Stimulated activated CD8-positive, alpha-beta memory T cell treated with anti-CD3 and anti-CD28 coated beads, Interleukin-15, amount 100 ng/mL, for 1 hour (primary cell): Measurements from ENCODE around the gene CTBP2.

Source experiments
- DNase-seq: peaks from one replicate; pipeline ENCODE4 v3.0.0-alpha.2; 2020; ENCODE audit warnings: low read depth

The CTBP2 gene

DNA sequence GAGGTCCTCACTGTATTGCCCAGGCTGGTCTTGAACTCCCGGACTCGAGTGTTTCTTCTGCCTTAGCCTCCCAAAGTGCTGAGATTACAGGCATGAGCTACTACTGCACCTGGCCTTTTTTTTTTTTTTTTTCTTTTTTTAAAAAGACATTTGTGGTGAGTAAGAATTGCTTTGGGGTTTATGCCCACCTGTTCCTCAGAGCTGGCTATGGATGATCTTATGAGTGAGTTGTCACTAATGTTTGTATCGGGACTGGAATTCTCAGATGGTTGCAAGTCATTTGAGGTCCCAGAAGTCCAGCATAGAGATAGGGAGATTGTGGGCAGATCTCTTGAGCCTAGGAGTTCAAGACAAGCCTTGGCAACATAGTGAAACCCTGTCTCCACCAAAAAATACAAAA lies 183.2 kb downstream of the CTBP2 start:
- DNase-seq, result no peak

DNA sequence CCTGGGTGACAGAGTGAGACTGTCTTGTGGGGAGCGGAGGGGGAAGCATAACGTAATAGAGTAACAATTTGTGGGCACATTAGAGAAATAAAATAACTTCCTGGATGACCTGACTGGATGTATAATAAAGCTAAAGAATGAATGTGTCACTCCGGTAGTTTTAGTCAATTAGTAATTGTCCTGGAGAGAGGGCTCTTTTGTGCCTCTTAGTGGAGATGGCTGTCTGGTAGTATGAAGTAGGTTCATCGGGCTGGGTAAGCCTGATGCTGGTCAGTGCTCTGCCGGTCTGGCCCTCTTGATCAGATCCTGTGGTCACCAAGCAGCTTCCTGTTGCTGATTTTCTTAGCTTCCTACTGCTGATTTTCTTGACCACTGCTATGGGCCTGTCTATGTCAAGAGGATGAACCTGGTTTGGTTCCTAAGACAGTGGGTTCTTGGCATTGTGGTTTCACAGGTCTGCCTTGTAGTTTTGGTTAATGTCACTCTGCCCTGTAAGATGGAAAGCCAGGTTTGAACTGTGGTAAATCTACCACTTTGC lies 184.3 kb downstream of the CTBP2 start:
- DNase-seq, result no peak

DNA sequence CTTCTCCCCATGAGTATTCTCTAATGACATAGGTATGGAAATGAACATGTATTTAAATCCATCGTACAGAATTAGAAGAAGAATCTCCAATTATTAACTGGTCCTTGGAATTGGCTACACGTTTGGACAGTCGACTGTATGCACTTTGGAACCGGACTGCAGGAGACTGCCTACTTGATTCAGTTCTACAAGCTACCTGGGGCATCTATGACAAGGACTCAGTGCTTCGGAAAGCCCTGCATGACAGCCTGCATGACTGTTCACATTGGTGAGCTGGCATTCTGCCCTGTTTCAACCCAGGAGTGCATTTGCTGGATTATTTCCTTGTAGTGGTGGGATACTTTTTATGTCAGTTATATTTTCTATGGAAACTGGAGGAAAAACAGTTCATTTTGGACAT lies 186.2 kb downstream of the CTBP2 start:
- DNase-seq, result no peak

DNA sequence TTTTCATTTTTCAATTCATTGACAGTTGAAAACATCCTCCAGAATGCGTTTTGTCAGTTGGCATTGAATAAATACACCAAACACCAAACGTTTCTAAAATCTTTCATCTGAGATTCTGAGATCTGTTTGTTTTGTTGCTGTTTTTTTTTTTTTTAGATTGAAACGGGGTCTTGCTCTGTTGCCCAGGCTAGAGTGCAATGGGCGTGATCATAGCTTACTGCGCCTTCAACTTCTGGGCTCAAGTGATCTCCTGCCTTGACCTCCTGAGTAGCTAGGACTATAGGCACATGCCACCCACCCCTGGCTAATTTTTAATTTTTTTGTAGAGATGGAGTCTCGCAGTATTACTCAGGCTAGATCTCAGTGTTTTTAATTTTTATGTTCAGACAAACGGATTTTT lies 187.7 kb downstream of the CTBP2 start:
- no peak for DNase-seq

DNA sequence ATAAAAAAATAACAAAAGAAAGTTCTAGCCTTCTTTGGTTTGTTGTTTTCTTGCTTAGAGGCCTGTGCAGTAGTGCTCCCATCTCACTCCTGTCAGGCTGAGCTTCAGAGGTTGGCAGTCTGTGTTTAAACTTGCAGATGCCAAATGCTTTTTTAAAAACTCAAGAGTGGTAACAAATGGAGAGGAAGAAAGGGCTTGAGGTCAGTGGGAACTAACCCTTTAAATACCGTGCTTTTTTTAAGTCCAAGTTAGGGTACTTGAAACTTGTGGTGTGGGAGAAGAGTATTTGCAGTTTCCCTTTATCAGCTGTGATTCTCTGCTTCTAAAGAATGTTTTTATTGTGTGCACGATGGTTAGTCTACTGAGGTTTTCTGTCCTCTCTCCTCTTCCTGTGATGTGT lies 189.1 kb downstream of the CTBP2 start:
- DNase-seq, result no peak

DNA sequence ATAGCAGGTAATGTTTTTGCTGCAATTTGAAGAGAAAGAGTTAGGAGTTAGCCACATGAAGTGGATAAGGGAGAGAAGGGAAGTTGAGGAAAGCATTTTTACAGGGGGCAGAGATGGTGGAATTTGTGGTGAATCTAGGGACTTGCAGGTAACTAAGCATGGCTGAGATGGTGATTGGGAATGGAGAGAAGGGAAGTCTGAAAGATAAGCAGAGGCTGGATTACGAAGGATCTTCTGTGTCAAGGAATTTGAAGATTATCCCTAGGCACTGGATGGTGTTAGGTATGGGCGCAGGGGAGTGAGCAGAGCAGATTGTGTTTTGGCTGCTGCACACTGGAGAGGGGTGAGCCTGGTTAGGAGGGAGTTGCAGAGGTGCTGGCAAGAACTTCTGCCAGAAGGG lies 193.1 kb downstream of the CTBP2 start:
- DNase-seq, result no peak

DNA sequence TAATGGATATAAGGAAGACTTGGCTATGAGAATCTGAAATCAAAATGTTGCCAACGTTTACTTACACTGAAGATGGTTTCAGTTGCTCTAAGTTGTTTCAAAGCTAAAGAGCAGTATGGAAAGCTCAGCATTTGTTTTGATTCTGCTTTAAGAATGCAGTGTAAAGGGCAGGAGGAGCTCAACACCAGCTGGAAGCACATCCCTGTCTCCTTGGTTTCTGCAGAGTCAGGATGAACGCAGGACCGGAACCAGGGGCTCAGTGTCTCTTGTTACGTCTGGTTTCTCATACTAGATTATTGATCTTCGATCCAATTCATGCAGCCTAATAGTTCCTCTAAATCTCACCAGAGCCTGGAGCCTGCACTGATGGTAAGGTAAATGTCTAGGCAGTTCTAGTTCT lies 194.4 kb downstream of the CTBP2 start:
- DNase-seq, result no peak

DNA sequence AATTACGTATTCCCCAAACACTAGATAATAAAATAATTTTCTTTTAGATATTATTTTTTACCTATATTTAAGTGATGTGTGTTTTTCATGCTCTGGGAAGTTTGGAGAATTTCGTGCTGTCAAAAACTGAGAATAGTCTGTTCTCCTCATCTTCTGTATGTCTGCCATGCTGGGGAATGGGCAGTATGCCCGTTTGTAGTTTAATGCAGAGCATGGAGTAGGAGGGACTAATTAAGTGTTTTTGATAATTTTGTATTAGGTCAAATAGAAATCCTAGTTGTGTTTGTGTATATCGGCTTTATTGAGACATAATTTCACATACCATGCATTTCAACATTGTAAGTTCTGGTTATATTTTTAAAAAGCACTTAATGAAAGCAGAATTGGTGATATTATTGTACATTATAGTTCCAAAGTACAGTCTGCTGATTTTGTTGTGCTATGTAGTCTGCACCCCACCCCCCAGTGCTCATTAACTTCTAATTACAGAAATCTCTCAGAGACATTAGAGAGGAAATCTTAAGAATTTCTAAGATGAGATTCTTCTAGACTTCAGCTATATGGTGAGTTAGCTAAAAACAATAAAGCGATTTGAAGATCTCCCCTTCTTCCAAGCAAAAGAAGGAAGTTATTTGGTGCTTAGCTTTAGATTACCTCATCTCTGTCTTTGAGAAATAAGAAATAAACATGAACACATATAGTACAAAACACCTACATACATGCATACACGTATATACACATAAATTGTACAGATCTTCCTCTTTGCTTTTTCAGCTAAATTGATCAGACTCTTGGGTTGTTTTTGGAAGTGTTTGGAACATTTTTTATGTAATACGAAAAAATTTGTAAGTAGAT lies 196.3 kb downstream of the CTBP2 start:
- no peak for DNase-seq

DNA sequence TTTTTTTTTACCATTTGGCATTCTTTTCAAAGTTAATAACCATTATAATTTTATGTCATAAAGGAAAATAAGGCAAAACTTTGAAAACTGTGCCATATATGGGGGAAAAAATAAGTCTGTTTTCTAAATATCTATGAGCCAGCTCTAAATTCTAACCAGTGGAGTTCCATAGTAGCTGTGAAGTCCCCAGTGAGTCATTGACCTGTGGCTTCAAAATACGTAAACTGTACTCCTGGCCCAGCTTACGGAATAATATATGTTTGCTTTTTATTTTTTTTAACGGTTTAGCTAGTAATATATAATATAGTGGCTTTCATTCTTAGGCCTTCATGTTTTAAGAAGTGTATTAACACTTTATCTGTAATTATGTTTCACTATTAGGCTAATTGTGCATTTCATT lies 197.9 kb downstream of the CTBP2 start:
- DNase-seq, result no peak

DNA sequence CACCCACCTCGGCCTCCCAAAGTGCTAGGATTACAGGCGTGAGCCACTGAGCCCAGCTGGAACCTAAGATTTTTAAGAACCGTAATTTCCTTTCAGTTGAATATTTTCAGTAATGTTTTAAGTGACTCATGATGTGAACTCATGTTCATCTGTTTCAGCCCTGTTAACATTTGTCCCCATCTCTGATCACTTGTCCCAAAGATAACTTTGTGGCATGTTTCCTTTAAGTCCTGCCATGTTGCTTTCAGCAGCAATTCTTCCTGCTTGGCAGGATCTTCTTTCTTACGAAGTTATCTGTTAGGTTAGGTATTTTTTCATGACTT lies 199.2 kb downstream of the CTBP2 start:
- no peak for DNase-seq

DNA sequence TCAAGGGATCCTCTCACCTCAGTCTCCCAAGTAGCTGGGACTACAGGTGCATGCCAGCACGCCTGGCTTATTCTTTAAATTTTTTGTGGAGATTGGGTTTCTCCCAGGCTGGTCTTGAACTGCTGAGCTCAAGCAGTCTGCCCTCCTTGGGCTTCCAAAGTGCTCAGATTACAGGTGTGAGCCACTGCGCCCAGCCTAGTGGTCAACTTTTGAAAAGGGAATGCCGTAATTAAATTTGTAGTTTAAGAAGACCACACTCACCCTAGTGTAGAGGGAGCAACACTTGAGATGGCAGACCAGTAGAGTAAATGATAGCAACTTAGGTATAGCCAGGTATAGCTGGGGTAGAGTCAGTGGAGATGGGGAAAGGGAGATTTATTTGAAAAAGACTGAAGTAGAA lies 200.8 kb downstream of the CTBP2 start:
- no peak for DNase-seq

DNA sequence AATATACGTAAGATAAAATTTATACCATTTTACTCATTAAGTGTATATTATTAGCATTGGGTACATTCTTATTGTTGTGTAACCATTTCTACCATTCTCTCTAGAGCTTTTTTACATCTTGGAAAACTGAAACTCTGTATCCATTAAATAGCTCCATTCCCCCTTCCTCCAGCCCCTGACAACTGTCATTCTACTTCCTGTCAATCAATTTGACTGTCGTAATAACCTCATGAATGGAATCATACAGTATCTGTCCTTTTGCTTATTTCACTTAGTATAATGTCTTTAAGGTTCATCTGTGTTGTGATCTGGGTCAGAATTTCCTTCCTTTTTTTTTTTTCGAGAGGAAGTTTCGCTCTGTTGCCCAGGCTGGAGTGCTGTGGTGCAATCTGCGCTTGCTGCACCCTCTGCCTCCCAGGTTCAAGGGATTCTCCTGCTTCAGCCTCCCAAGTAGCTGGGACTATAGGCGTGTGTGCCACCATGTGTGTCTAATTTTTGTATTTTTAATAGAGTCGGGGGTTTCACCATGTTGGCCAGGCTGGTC lies 202.9 kb downstream of the CTBP2 start:
- no peak for DNase-seq

DNA sequence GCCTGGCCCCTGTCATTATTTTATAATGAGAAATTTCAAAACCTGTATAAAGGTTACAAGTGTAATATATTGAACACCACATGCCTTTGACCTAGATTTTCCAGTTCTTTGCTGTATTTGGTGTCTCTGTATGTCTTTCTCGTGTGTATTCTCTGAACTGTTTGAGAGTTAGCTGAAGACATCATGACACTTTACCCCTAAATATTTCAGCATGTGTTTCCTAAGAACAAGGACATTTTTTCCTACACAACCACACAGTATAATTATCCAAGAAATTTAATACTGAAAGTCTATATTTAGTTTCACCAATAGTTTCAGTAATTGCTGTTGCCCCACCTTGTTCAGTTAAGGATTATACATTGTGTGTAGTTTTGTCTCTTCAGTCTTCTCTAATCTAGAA lies 203.6 kb downstream of the CTBP2 start:
- no peak for DNase-seq

DNA sequence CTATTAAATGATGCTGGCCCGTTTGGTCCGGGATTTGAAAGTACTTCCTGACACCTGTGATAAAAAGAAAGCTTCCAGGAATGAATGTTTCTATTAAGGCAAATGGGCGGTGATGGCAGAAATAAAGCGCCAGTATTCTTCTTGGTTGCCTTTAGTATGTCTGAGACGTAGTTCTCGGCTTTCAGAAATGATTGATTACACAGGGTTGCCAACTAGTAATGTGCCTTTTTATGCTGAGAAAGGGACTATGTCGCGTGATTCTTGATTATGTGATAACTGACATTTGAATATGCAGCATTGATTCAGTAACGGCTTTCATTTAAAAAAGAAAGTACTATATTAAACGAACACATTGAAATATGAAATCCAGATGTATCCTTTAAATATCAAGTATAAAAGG lies 204.5 kb downstream of the CTBP2 start:
- no peak for DNase-seq

DNA sequence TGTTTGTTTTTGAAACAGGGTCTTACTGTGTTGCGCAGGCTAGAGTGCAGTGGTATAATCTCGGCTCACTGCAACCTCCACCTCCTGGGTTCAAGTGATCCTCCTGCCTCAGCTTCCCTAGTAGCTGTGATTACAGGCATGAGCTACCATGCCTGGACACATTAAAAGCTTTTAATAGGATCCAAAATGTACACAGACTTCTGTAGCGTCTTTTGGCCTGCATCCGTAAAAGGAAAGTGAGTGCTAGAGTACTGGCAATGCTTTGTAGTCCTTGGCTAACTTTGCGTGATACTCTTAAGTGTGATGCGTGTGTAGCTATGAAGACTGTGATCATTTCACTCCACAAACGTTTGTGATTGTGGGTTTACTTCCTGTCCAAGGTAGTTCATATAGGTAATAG lies 205.1 kb downstream of the CTBP2 start:
- no peak for DNase-seq

DNA sequence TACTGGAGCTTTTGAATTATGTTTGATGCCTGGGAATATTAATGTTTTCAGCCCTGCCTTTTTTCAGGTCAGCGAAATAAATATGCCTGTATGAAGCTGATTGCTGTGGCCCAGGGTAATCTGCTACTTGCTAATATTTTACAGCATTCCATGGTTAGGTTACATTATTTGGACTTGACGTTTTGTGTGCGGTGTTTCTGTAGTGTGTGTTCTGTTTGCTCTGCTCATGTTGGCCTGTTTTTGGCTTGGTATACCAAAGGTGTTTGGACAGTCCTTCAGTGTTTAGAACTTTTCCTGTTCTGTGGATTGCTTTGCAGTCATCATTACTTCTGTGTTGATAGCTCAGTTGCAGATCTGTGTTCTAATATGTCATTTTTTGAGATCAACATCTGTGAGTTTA lies 206.9 kb downstream of the CTBP2 start:
- DNase-seq, result no peak

DNA sequence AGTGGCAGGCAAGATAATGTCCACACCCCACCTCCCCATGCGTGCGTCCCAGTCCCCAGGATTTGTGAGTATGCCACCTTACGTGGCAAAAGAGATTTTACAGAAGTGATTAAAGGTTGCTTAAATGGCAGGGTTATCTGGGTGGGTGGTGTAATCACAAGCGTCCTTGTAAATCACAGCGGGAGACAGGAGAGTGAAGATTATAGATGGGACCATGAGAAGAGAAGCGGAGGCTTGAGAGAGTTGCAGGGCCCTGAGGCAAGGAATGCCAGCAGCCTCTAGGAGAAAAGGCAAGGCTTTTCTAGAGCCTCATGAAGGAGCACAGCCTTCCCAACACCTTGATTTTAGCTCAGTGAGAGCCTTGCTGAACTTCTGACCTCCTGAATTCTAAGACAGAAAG lies 208.2 kb downstream of the CTBP2 start:
- no peak for DNase-seq

DNA sequence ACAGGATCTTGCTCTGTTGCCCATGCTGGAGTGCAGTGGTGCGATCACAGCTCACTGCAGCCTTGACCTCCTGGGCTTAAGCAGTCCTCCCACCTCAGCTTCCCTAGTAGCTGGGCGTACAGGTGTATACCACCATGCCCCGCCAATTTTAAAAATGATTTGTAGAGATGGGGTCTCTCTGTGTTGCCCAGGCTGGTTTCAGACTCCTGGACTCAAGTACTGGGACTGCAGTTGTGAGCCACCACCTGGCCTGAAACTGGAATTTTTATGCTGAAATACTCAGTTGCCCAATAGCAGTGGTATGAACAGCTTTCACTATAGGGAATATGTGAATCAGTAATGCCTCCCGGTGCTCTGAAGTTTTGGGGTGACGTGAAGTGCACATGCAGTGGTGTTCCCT lies 210.8 kb downstream of the CTBP2 start:
- no peak for DNase-seq

DNA sequence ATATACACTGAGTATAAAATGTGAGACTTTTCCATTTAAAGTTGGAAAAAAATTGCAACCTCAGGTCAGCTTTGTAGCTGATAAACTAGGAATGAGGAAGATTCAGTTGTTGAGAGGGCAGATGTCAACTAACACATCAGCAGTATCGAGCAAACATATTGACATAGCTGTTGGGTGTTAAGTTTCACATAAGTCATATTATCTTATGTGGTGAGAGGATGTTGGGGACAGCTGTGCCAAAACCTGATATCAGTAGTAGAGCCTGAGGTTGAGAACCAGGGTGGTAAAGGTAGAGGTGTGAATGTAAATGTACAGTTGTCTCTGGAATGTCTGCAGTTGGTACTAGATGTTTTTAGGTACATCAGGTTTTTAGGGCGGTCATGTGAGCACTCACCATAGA lies 213.4 kb downstream of the CTBP2 start:
- DNase-seq, result no peak

DNA sequence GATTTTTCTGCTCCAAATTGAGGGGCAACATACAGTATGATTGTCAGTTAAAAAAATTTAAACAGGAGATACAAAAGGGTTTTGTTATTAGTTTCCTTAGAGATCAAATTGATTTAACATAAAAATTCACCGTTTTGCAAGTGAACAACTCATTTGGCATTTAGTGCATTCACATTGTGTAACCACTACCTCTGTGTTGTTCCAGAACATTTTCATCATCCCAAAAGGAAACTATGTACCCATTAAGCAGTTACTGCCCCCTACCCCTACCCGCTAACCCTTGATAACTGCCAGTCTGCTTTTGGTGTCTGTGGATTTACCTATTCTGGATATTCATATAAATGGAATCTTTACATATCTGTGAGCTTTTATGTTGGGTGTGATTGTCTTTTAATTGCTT lies 215.4 kb downstream of the CTBP2 start:
- no peak for DNase-seq

DNA sequence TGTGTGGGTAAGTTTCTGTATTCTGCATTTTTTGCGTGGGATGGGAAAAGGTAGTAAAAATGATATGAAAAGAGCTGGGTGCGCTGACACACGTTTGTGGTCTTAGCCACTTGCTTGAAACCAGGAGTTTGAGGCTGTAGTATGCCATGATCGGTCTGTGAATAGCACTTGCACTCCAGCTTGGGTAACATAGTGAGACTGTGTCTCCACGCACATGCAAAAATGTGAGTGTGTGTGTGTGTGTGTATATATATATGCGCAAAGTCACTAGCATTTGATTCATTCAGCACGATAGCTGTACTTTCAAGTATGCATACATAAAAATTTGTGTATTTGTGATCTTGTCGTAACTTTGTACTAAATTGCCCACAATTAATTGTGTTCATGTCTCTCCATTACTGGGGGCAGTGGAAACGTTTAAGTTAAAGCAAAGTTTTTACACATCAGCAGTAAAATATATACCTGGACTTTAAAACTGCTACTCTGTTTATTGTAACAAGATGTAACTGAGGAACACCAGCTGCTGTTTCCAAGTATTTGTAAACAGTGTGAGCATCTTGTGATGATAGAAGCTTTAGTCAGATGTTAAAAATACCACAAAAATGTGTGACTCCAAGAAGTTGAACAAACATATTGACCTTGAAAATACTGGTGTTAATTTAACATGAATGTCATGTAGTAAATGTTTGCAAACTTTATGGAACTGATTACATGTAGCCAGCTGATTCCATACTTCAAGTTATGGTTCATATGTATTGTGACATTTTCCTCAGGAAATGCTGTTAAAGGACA lies 216.9 kb downstream of the CTBP2 start:
- no peak for DNase-seq

DNA sequence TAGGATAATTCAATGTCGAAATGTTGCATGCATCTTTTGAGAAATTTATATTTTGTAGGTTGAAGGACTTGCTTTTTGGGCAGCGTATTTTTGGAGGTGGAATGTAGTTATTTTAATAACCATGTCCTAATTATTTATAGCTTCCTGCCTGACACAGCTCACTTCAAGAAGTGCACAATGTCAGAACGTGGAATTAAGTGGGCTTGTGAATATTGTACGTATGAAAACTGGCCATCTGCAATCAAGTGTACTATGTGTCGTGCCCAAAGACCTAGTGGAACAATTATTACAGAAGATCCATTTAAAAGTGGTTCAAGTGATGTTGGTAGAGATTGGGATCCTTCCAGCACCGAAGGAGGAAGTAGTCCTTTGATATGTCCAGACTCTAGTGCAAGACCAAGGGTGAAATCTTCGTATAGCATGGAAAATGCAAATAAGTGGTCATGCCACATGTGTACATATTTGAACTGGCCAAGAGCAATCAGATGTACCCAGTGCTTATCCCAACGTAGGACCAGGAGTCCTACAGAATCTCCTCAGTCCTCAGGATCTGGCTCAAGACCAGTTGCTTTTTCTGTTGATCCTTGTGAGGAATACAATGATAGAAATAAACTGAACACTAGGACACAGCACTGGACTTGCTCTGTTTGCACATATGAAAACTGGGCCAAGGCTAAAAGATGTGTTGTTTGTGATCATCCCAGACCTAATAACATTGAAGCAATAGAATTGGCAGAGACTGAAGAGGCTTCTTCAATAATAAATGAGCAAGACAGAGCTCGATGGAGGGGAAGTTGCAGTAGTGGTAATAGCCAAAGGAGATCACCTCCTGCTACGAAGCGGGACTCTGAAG lies 217.8 kb downstream of the CTBP2 start:
- DNase-seq, result no peak
